ENCODE measurements around the gene IQSEC1. TPM values are rescaled to one million over a fixed set of nuclear protein-coding genes. Genes with fewer than 3 reads are reported as not detected.
A peak's percentile ranks its signal among the peaks of the same experiment; 100 is the strongest.

IQSEC1 gene
- total RNA-seq, 2 donors from 2014 or later: 22.7 to 24.5 TPM

DNA sequence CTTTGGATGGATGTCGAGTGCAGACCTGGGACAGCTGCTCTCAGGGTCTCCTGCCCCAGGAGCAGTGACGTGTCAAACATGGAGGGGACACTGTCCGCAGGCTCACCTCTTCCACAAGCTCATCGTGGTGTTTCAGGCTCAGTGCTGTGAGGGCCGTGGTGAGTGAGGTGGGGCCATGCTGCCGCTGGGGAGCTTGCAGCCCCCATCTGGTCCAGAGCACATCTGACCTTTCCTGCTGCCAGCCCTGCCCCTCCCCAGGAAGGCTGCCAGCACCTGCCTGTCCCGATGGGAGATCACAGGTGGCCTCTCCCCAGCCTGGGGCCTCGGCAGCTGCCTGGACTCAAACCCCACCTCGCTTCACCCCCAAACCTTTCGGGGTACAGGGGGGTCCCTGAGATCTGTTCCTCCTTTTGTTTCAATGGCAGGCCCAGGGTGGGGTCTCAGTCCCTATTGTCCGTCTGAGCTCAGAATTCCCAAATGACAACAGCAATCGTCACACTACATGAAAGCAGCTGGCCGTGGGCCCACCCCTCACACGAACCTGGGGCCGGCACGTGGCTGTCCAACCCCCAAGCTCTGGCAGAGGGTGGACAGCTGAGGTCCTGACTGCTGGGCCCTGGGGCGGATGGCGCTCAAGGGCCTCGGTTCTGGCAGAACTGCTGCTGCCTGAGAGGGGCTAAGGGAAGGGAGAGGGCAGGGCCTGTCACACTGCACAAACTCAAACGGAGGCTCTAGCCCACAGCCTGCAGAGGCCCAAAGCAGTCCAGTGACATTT, 166.9 kb downstream of the IQSEC1 start:
- TF ChIP-seq, protein P1, sequence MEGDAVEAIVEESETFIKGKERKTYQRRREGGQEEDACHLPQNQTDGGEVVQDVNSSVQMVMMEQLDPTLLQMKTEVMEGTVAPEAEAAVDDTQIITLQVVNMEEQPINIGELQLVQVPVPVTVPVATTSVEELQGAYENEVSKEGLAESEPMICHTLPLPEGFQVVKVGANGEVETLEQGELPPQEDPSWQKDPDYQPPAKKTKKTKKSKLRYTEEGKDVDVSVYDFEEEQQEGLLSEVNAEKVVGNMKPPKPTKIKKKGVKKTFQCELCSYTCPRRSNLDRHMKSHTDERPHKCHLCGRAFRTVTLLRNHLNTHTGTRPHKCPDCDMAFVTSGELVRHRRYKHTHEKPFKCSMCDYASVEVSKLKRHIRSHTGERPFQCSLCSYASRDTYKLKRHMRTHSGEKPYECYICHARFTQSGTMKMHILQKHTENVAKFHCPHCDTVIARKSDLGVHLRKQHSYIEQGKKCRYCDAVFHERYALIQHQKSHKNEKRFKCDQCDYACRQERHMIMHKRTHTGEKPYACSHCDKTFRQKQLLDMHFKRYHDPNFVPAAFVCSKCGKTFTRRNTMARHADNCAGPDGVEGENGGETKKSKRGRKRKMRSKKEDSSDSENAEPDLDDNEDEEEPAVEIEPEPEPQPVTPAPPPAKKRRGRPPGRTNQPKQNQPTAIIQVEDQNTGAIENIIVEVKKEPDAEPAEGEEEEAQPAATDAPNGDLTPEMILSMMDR (conservative IDR thresholded peaks at IDR 0.05): no peak

DNA sequence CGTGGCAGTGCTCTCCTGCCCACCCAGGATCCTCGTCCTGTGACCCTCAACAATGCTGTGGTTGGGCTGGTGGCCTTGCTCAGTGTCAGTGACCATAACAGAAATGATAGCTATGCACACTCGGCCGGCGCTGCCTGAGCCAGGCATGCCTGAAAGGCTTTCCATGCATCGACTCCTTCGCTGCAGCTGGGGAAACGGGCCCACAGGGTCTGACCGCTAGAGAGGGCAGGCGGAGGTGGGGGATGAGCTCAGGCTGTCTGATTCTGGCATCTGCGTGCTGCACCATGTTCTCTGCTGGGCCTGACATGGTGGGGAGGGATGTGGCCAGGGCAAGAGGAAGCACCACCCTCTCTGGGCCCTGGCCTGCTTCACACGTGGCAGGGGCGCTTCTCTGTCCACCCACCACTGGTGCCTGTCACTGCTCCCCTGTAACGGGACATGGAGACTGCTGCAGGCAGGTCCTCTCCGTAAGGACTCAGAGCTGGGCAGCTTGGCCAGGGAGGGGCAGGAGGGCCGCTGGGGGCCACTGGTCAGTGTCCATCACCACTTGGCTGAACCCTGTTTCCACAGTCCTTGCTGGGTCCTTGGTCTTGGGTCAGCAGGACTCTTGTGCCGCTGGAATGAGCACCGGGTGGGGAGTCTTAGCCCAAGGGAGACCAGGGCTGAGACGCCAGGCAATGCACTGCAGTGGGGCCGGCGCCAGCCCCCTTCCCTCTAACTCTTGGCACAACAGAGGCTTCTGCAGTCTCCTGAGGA, 167.7 kb downstream of the IQSEC1 start:
- H3K9me3 Mint-ChIP-seq: no peaks in the 10 kb centered on the region
- WGBS, 2 experiments (ENCODE audit: insufficient coverage in 1 of 2, insufficient read length in 1 of 2): 93 to 96% methylated on average over 21 of the region's 21 CpGs
- Histone ChIP-seq H3K27me3 (ENCODE audit: control insufficient read depth, insufficient read depth, low read length, poor library complexity, severe bottlenecking) (no peaks in the 10 kb centered on the region), H3K9me3 (ENCODE audit: control insufficient read depth, low read length) (no peaks in the 10 kb centered on the region), H3K9ac (ENCODE audit: extremely low read depth, low read length, poor library complexity, severe bottlenecking) (no peak overlapping the region), H3K4me3 (ENCODE audit: low read length) (no peak overlapping the region), H3K27ac (ENCODE audit: low read depth, low read length) (peak overlapping the region; percentile 78), H3K36me3 (ENCODE audit: control insufficient read depth, insufficient read depth, low read length) (peaks cover 7% of the 10 kb centered on the region), H3K4me1 (ENCODE audit: control insufficient read depth, insufficient read depth, low read length) (no peaks in the 10 kb centered on the region)
- no peak overlapping the region for H3K27ac Mint-ChIP-seq
- no peaks in the 10 kb centered on the region for H3K27me3 Mint-ChIP-seq (ENCODE audit: insufficient read depth)
- no peak overlapping the region for H3K4me3 Mint-ChIP-seq
- H3K4me1 Mint-ChIP-seq: no peaks in the 10 kb centered on the region
- TF ChIP-seq, protein P1 (conservative IDR thresholded peaks at IDR 0.05): no peak
- H3K36me3 Mint-ChIP-seq (ENCODE audit: low read depth): peaks cover 18% of the 10 kb centered on the region
- DNase-seq: no peak

More for the DNA sequence above, 166.9 kb downstream of the IQSEC1 start:
- no peaks in the 10 kb centered on the region for H3K9me3 Mint-ChIP-seq
- peaks cover 12% of the 10 kb centered on the region for H3K36me3 ChIP-seq (ENCODE audit: control insufficient read depth, insufficient read depth, low read length)
- no peaks in the 10 kb centered on the region for H3K27me3 ChIP-seq (ENCODE audit: control insufficient read depth, insufficient read depth, low read length, poor library complexity, severe bottlenecking)
- peaks cover 20% of the 10 kb centered on the region for H3K36me3 Mint-ChIP-seq (ENCODE audit: low read depth)
- no peak overlapping the region for H3K4me3 Mint-ChIP-seq
- no peak overlapping the region for H3K27ac Mint-ChIP-seq
- DNase-seq: no peak
- no peak overlapping the region for H3K4me3 ChIP-seq (ENCODE audit: low read length)
- 92 to 93% methylated on average over 9 to 20 of the region's 20 CpGs for WGBS, 2 experiments (ENCODE audit: insufficient coverage in 1 of 2, insufficient read length in 1 of 2)
- no peak overlapping the region for H3K9ac ChIP-seq (ENCODE audit: extremely low read depth, low read length, poor library complexity, severe bottlenecking)
- no peaks in the 10 kb centered on the region for H3K9me3 ChIP-seq (ENCODE audit: control insufficient read depth, low read length)
- H3K27ac ChIP-seq (ENCODE audit: low read depth, low read length): peak overlapping the region; percentile 78
- H3K4me1 ChIP-seq (ENCODE audit: control insufficient read depth, insufficient read depth, low read length): peaks cover 4% of the 10 kb centered on the region
- H3K27me3 Mint-ChIP-seq (ENCODE audit: insufficient read depth): no peaks in the 10 kb centered on the region
- H3K4me1 Mint-ChIP-seq: peaks cover 2% of the 10 kb centered on the region

DNA sequence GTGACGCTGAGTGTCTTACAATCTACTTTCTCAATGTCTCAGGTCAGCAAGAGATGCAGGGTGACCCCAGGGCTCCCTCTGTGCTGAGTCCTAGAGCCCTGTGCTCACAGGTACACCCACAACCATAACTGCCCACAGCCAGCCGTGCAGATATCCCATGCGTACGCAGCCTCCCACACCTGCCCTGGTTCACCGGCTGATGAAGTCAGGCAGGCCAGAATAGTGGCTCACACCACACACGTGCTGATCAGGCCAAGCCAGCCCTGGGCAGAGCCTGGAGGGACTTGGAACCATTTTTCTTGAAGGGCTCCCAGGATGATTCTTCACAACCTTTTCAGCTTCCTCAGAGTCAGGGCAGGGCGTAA, 168.3 kb downstream of the IQSEC1 start:
- Mint-ChIP-seq H3K36me3 (ENCODE audit: low read depth) (peaks cover 20% of the 10 kb centered on the region), H3K27me3 (ENCODE audit: insufficient read depth) (no peaks in the 10 kb centered on the region), H3K9me3 (no peaks in the 10 kb centered on the region), H3K27ac (no peak overlapping the region), H3K4me3 (no peak overlapping the region), H3K4me1 (no peaks in the 10 kb centered on the region)
- H3K4me1 ChIP-seq (ENCODE audit: control insufficient read depth, insufficient read depth, low read length): no peaks in the 10 kb centered on the region
- H3K9ac ChIP-seq (ENCODE audit: extremely low read depth, low read length, poor library complexity, severe bottlenecking): no peak overlapping the region
- WGBS, 2 experiments (ENCODE audit: insufficient coverage in 1 of 2, insufficient read length in 1 of 2): 95 to 100% methylated on average over 2 to 7 of the region's 7 CpGs
- H3K9me3 ChIP-seq (ENCODE audit: control insufficient read depth, low read length): no peaks in the 10 kb centered on the region
- no peak for DNase-seq
- no peak overlapping the region for H3K27ac ChIP-seq (ENCODE audit: low read depth, low read length)
- no peaks in the 10 kb centered on the region for H3K27me3 ChIP-seq (ENCODE audit: control insufficient read depth, insufficient read depth, low read length, poor library complexity, severe bottlenecking)
- H3K4me3 ChIP-seq (ENCODE audit: low read length): no peak overlapping the region
- peaks cover 7% of the 10 kb centered on the region for H3K36me3 ChIP-seq (ENCODE audit: control insufficient read depth, insufficient read depth, low read length)
- TF ChIP-seq, protein P1 (conservative IDR thresholded peaks at IDR 0.05): no peak
